HPDE6-E6E7 (cell line): ENCODE results near the gene CNNM1.

Experiments used
- DNase-seq: peaks from one replicate; pipeline ENCODE4 v3.0.0; 2011; ENCODE audit warnings: missing footprints; ENCODE audit errors: extremely low spot score

The CNNM1 gene

GRCh38 chr10:99337901-99338300 lies 8.7 kb downstream of the CNNM1 start:
- DNase-seq: no peak

- DNase-seq: no peak
These were observed 9.9 kb downstream of the CNNM1 start for GRCh38 chr10:99339077-99339476.

- DNase-seq: no peak
These were observed 10.4 kb downstream of the CNNM1 start for GRCh38 chr10:99339563-99340047.

GRCh38 chr10:99340650-99341049 lies 11.5 kb downstream of the CNNM1 start:
- no peak for DNase-seq

GRCh38 chr10:99341248-99341647 lies 12.1 kb downstream of the CNNM1 start:
- no peak for DNase-seq

- no peak for DNase-seq
These were observed 12.8 kb downstream of the CNNM1 start for GRCh38 chr10:99341860-99342490.

GRCh38 chr10:99343262-99343661 lies 14.1 kb downstream of the CNNM1 start:
- no peak for DNase-seq

GRCh38 chr10:99344715-99345114 lies 15.6 kb downstream of the CNNM1 start:
- no peak for DNase-seq

- no peak for DNase-seq
These were observed 16.2 kb downstream of the CNNM1 start for GRCh38 chr10:99345350-99345749.

GRCh38 chr10:99346247-99346646 lies 17.1 kb downstream of the CNNM1 start:
- no peak for DNase-seq

- DNase-seq: no peak
These were observed 18.5 kb downstream of the CNNM1 start for GRCh38 chr10:99347672-99348071.

GRCh38 chr10:99353182-99353581 lies 24.0 kb downstream of the CNNM1 start:
- no peak for DNase-seq

GRCh38 chr10:99357691-99358090 lies 28.5 kb downstream of the CNNM1 start:
- DNase-seq: no peak

- no peak for DNase-seq
These were observed 28.9 kb downstream of the CNNM1 start for GRCh38 chr10:99358101-99358500.

- DNase-seq: no peak
These were observed 31.8 kb downstream of the CNNM1 start for GRCh38 chr10:99360934-99361333.

- no peak for DNase-seq
These were observed 35.0 kb downstream of the CNNM1 start for GRCh38 chr10:99364125-99364524.

- no peak for DNase-seq
These were observed 36.2 kb downstream of the CNNM1 start for GRCh38 chr10:99365311-99365710.

- DNase-seq: no peak
These were observed 36.6 kb downstream of the CNNM1 start for GRCh38 chr10:99365736-99366135.

- no peak for DNase-seq
These were observed 37.5 kb downstream of the CNNM1 start for GRCh38 chr10:99366666-99367065.

GRCh38 chr10:99368646-99369045 lies 39.5 kb downstream of the CNNM1 start:
- DNase-seq: no peak

GRCh38 chr10:99369126-99369525 lies 40.0 kb downstream of the CNNM1 start:
- DNase-seq: no peak

GRCh38 chr10:99369551-99369950 lies 40.4 kb downstream of the CNNM1 start:
- DNase-seq: no peak

GRCh38 chr10:99370993-99371392 lies 41.8 kb downstream of the CNNM1 start:
- peak; percentile 45 for DNase-seq
